Transverse colon (tissue), 4 donors: ENCODE measurements around the gene CGNL1. TPM values are rescaled to one million over a fixed set of nuclear protein-coding genes. Genes with fewer than 3 reads are reported as not detected.

ENCODE experiments used
- DNase-seq: peaks from one replicate; pipeline ENCODE4 v3.0.0-alpha.2; 2019
- H3K27ac ChIP-seq, 4 donors: fragments of 200-600 bp; sonication (generic); 2 replicates each; pipeline ENCODE4 v1.5.1; 2016 to 2018; ENCODE audit warnings: inconsistent platforms in 4 of 4
- H3K27me3 ChIP-seq: fragments of 200-600 bp; sonication (generic); 2 replicates; pipeline ENCODE4 v1.5.1; 2017; ENCODE audit warnings: inconsistent platforms
- H3K36me3 ChIP-seq, 4 donors: fragments of 200-600 bp; sonication (generic); 2 replicates each; pipeline ENCODE4 v1.5.1; 2017 to 2019; ENCODE audit warnings: inconsistent platforms in 4 of 4
- H3K4me1 ChIP-seq, 4 donors: fragments of 200-600 bp; sonication (generic); 2 replicates each; pipeline ENCODE4 v1.5.1; 2017 to 2020; ENCODE audit warnings: inconsistent platforms in 4 of 4
- H3K4me3 ChIP-seq, 4 donors: fragments of 200-600 bp; sonication (generic); 1 replicate in 1 of 4; 2 replicates in 3 of 4; pipeline versions ENCODE4 v1.5.1 to v1.6.1; 2017 to 2019; ENCODE audit warnings: inconsistent platforms in 4 of 4
- H3K9me3 ChIP-seq, 2 donors: fragments of 200-600 bp; sonication (generic); 2 replicates each; pipeline ENCODE4 v1.5.1; 2017 to 2019; ENCODE audit warnings: inconsistent platforms in 2 of 2
- EP300 ChIP-seq: sonication (generic); formaldehyde crosslinking; IDR thresholded peaks from one replicate; pipeline ENCODE4 v1.6.1; 2017; ENCODE audit warnings: antibody characterized with exemption, low read depth
- POLR2A ChIP-seq: fragments of 450-650 bp; IDR thresholded peaks from one replicate; pipeline ENCODE4 v1.6.1; 2016; ENCODE audit warnings: antibody characterized with exemption, mild to moderate bottlenecking, moderate library complexity
- POLR2AphosphoS5 ChIP-seq, 3 donors: sonication (generic); formaldehyde crosslinking; IDR thresholded peaks; one replicate each; pipeline ENCODE4 v1.6.1; 2016; ENCODE audit warnings: antibody characterized with exemption in 3 of 3
- WGBS, 2 donors: methylation state at CpG; one replicate each; pipeline ENCODE4 v1.1.5; 2018; ENCODE audit warnings: low coverage in 1 of 2; 5-methylcytosine and 5-hydroxymethylcytosine counted together
- in situ Hi-C, 4 donors: fragments of 200-750 bp; cut with MboI; loops; one replicate each; pipeline versions ENCODE4 v1.15.0 to v1.15.1; 2017; ENCODE audit warnings: low sequenced_read_pairs in 3 of 4, low pct_ligation_motif_present in 1 of 4, low pct_unique_long_range_greater_than_20kb in 1 of 4
- intact Hi-C: fragments of 100-400 bp; cut with DNase I; formaldehyde crosslinking; loops from one replicate; pipeline ENCODE4 v1.15.1; 2023; ENCODE audit warnings: low total_unique reads
- total RNA-seq, 4 donors: library from RNA; depleted of rRNA; stranded (reverse); fragments of >200 nt; gene quantifications; one replicate each; pipeline ENCODE4 v1.1.0, GENCODE V29; 2016
- TF ChIP-seq, protein P1 (sequence below), 5 experiments: fragments of 200-600 bp in 3 of 5; fragments of 450-650 bp in 2 of 5; sonication (generic) in 3 of 5; IDR thresholded peaks; 1 replicate in 2 of 5; 2 replicates in 3 of 5; pipeline ENCODE4 v1.5.1; 2016 to 2017; ENCODE audit warnings: antibody characterized with exemption in 5 of 5, inconsistent platforms in 3 of 5, mild to moderate bottlenecking in 2 of 5, moderate library complexity in 1 of 5

The CGNL1 gene
- total RNA-seq, 4 donors from 2014 or later: 1.1 to 2.2 (median 1.8) TPM

DNA sequence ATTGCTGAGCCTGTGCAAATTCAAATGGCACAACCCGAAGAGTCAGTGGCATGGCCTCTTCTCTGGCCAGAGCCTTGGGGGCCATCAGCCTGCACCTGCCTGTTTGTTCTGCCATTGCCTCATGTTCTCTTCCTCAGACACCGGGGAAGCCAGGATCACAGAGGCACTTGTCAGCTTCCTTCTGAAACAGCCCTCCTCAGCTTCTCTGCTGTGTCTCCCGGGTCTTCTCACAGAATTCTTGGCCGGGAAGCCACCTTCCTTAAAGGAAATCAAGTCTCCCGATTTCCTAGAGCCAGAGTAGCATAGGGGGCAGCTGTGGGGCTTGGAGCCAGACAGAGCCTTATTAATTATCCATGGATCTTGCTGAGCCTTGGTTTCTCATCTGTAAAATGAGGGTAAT is 47.4 kb upstream of the CGNL1 start:
- TF ChIP-seq EP300 (no peak), POLR2A (no peak), POLR2AphosphoS5 (IDR thresholded peaks at IDR 0.05) (no peak)
- TF ChIP-seq, protein P1, sequence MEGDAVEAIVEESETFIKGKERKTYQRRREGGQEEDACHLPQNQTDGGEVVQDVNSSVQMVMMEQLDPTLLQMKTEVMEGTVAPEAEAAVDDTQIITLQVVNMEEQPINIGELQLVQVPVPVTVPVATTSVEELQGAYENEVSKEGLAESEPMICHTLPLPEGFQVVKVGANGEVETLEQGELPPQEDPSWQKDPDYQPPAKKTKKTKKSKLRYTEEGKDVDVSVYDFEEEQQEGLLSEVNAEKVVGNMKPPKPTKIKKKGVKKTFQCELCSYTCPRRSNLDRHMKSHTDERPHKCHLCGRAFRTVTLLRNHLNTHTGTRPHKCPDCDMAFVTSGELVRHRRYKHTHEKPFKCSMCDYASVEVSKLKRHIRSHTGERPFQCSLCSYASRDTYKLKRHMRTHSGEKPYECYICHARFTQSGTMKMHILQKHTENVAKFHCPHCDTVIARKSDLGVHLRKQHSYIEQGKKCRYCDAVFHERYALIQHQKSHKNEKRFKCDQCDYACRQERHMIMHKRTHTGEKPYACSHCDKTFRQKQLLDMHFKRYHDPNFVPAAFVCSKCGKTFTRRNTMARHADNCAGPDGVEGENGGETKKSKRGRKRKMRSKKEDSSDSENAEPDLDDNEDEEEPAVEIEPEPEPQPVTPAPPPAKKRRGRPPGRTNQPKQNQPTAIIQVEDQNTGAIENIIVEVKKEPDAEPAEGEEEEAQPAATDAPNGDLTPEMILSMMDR (IDR thresholded peaks at IDR 0.05): no peak
- intact Hi-C loops: no loop called here
- Histone ChIP-seq H3K36me3 (no peaks in the 10 kb centered on the region), H3K9me3 (no peaks in the 10 kb centered on the region), H3K4me3 (no peak overlapping the region), H3K27me3 (no peaks in the 10 kb centered on the region), H3K4me1 (peaks cover 0 to 27% (median 17%) of the 10 kb centered on the region in 4 donors), H3K27ac (no peak overlapping the region)
- 79% methylated on average over 5 of the region's 5 CpGs; no CpG with 5 or more reads in 1 of the 2 donors for WGBS, 2 donors
- DNase-seq: no peak
- in situ Hi-C loops: no loop called here

DNA sequence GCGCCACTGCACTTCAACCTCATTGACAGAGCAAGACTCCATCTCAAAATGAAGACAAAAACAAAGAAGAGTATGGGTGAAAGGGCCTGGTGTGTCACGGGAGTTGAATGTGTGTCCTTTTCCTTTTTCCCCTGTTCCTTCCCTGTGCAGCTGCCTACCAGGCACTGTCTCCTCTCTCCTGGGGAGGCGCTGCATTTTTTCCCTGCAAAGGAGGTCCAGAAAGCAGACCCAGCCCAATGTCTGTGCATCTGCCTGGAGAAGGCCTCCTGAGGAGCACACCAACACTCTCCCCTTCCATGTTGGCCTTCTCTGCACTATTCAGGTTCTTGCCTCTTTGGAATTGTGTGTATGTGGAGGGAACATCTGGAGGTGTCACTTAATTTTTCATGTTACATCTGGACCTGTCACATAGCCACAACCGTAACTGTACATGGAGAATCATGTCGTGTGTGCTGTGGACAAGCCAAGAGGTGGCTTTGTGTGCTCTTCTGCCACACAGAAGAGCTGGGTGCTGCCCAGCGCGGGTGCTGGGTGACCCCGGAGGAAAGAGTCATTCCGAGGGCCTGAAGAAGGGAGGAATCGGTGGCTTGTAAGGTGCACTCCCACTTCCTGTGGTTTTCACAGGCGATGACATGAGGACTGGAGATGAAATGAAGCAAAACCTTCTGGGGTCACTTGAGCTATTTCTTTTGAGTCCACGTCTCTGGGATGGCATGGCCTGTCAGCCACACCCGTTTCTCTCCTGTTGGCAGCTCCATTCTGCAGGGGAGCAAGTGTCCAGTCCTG is 46.5 kb upstream of the CGNL1 start:
- WGBS, 2 donors: 79 to 100% methylated on average over 3 to 13 of the region's 13 CpGs

DNA sequence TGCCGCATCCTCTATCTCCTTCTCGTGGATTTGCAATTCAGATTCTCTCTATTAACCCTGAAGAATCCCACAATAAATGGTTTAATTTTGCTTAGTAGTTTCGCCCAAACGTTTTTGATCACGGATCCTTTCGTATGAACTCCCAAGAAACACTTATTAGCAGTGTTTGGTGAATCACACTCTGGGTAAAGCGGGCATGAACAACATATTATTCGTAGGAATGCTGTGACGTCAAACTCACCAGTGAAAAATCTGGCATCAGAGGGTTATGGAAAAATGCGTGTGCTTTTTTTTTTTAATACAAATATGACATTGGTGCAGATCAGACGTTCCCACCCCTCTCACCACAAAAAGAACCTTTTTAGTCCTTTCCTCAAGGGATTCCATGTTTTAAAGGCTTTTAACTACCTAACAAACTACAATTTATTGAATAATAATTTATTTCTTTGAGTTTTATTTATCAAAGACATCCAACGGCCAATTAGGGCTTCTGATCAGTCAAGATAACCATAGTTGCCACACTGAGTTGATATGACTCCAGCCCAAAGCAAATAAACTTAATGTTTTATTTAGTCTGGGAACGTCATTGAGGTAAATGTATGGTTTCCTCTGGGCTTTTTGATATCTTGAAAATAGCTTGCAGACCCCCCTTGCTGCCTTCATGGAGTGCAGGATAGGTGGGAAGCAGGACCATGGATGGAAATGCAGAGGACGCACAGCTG is 45.5 kb upstream of the CGNL1 start:
- H3K9me3 ChIP-seq: no peaks in the 10 kb centered on the region
- H3K27ac ChIP-seq: no peak overlapping the region
- TF ChIP-seq POLR2AphosphoS5 (IDR thresholded peaks at IDR 0.05): no peak
- no peak for TF ChIP-seq EP300
- no peak for TF ChIP-seq POLR2A
- TF ChIP-seq, protein P1 (IDR thresholded peaks at IDR 0.05): no peak
- WGBS, 2 donors: 80 to 83% methylated on average over 8 to 14 of the region's 14 CpGs
- intact Hi-C loops: no loop called here
- no peak for DNase-seq
- no peak overlapping the region for H3K4me3 ChIP-seq
- H3K27me3 ChIP-seq: no peaks in the 10 kb centered on the region
- H3K4me1 ChIP-seq: peaks cover 0 to 16% (median 10%) of the 10 kb centered on the region in 4 donors
- H3K36me3 ChIP-seq: no peaks in the 10 kb centered on the region
- in situ Hi-C loops: no loop called here

More for the DNA sequence above, 46.5 kb upstream of the CGNL1 start:
- no peak overlapping the region for H3K4me3 ChIP-seq
- intact Hi-C loops (no loop called here), in situ Hi-C loops (no loop called here)
- peaks cover 0 to 24% (median 15%) of the 10 kb centered on the region in 4 donors for H3K4me1 ChIP-seq
- H3K27ac ChIP-seq: no peak overlapping the region
- H3K9me3 ChIP-seq: no peaks in the 10 kb centered on the region
- no peaks in the 10 kb centered on the region for H3K36me3 ChIP-seq
- H3K27me3 ChIP-seq: no peaks in the 10 kb centered on the region
- no peak for TF ChIP-seq POLR2A
- TF ChIP-seq EP300: no peak
- TF ChIP-seq, protein P1 (IDR thresholded peaks at IDR 0.05): no peak
- no peak for TF ChIP-seq POLR2AphosphoS5 (IDR thresholded peaks at IDR 0.05)
- no peak for DNase-seq

DNA sequence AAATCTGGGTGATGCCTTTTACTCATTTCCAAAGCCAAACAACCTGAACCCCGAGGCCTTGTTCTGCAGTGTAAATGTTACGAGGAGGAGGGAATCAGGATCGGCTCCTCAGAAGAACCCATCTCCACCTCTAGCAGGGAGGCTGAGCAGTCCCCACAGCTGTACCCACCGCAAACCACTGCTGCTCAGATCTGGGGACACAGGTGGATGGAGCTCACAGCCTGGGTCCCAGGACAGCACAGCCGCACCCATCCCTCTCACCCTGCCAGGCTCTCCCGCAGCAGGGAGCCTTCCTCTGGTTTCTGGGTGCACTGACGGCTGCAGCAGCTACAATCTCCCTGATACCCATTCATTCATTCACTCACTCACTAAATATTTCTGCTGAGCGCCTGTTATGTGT is 44.0 kb upstream of the CGNL1 start:
- Histone ChIP-seq H3K27me3 (no peaks in the 10 kb centered on the region), H3K36me3 (no peaks in the 10 kb centered on the region), H3K9me3 (no peaks in the 10 kb centered on the region), H3K27ac (no peak overlapping the region), H3K4me3 (no peak overlapping the region), H3K4me1 (peaks cover 0 to 8% (median 6%) of the 10 kb centered on the region in 4 donors)
- no peak for DNase-seq
- intact Hi-C loops (no loop called here), in situ Hi-C loops (no loop called here)
- TF ChIP-seq EP300: no peak
- TF ChIP-seq POLR2A: no peak
- TF ChIP-seq, protein P1 (IDR thresholded peaks at IDR 0.05): no peak
- no peak for TF ChIP-seq POLR2AphosphoS5 (IDR thresholded peaks at IDR 0.05)
- WGBS, 2 donors: 67 to 87% methylated on average over 2 to 8 of the region's 8 CpGs
